ENCODE results near the gene NFKB2.
A peak's percentile ranks its signal among the peaks of the same experiment; 100 is the strongest.

The NFKB2 gene

DNA sequence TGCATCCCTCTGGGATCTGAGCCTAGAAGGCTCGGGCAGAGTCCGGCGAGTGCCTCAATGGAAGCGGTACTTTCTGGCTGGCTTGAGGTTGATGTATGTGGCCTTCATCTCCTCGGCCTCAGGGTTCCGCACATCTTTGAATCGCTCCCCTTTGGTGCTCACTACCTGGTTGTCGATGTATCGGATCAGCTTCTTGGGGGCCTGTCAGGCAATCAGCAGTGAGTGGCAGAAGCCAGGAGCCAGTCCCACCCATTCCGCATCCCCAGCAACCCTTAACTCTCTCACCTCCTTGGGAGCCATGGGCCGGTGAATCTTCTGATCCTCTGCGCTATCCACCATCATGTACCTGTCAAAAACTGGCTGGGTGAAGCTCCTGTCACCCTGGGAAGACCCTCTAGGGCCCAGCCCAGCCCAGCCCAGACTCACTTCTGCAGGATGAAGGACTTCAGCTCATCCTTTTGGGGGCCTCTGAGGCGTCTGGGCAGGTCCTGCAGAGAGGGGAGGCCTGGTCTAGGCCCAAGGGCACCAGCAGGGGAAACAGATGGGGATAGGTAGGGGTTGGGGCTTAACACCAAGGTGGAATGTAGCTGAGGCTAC lies 28.0 kb downstream of the NFKB2 start:
- DNase-seq, result no peak

DNA sequence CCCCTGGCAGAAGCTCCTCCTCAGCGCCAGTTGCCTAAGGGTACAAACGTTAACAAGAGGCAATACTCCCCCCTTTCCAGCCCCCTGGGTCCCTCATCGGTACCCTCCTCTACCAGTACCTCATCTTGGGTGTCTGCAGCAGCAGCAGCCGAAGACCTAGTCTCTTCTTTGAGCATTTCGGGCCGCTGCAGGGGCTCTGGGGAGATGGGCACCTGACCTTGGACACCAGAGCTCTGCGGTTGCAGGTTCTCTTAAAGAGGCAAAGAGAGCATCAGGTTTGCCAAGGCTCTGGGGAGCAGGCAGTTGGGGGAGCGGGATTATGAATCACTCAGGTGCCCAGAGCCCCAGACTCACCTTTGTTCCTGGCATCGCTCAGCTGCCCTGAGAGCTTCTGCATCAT lies 28.6 kb downstream of the NFKB2 start:
- DNase-seq, result no peak

DNA sequence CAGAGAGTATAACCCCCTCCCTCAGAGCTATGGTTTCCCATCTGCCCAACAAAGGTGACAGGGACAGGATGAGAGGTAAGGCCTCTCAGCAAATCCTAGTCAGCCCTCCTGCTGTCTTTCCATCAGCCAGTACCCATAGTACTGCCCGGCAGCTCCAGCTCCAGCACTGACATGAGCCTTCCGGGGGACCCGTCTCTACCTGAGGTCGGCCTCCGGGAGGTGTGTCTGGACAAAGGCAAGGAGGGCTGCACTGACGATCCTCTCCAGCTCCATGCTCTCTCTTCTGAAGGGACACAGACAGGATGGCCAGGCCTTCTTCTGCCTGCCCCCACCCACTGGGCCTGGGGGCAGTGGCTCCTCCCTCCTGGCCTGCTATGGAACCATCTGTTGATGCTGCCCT lies 29.4 kb downstream of the NFKB2 start:
- no peak for DNase-seq

DNA sequence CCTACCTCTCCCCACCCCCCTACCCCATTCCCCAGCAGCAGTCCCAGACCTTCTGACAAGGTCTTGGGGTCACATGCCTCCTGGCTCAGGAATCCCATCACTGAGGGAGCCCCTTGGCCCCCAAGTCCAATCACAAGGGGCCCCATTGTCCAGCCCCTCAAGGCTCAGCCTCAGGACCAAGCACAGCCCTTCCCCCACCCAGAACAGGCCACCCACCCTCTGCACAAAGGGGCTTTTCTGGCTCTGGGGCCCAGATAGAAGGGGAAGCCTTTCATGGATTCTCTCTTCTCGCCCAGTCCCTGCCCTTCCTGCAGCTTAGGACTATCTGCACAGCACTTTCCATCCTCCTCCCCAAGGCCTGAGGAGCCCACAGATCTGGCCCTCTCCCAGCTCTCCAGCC lies 29.9 kb downstream of the NFKB2 start:
- no peak for DNase-seq

DNA sequence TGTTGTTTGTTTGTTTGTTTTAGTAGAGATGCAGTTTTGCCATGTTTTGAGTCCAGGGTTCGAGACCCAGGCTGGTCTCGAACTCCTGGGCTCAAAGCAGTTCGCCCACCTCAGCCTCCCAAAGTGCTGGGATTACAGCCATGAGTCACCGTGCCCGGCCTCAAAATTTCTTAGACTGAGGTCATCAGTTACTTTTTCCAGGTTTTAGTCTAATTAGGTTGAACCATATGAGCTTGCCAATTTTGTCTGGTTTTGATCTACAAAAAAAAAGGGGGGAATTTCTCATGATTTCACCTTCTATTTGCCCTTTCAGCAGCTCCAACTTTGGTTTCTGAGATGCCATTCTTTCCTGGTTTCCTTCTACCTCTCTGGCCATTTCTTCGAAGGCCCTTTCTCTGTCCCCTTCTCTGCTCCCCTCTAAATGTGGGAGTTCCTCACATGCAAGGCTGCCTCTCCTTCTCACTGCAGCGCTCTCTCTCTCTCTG lies 31.3 kb downstream of the NFKB2 start:
- DNase-seq, result no peak

DNA sequence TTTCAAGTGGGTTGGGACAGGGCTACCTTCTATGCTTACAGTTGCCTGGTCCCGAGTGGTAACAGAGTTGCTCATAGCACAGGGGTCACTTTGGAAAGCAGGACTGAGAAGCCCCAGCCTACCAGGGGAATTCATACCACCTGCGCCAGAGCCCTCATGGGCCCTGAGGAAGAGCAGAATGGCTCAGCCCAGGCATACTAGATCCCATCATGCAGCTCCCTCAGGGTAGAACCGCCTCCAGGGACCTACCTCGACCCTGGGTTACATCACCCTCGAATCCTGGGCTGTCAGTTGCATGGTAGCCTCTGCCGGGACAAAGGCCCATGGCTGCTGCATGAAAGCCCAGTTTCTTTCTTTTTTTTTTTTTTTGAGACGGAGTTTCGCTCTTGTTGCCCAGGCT lies 34.0 kb downstream of the NFKB2 start:
- DNase-seq, result no peak

DNA sequence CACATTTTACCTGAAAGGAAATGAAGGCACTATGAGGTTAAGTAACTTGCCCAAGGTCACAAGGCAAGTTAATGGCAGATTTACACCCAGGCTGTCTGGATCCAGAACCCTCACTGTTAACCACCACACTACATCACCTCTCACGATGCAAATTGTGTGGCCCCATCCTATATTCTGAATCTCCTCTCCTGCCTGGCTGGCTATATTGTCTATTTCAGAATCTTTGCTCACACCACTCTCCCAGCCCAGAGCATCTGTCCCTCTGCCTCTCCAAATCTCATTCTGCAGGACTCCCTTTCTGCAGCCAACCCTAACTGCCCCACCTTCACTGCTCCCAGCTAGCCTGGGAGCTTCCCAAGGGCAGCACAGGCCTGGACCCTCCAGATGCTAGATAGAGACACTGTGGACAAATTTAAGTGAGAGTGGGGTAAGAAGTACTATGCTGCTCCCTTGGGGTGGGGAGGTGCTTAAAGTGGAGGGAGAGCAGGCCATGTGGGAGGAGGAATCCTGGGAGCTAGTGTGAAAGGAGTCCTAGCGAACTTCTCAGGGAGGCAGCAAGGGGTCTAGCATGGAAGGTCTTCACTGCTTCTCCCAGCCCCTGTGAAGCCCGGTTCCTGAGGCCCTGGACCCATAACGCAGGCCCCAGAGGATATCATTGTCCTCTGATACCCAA lies 36.1 kb downstream of the NFKB2 start:
- peak; percentile 59 to 73 for DNase-seq

DNA sequence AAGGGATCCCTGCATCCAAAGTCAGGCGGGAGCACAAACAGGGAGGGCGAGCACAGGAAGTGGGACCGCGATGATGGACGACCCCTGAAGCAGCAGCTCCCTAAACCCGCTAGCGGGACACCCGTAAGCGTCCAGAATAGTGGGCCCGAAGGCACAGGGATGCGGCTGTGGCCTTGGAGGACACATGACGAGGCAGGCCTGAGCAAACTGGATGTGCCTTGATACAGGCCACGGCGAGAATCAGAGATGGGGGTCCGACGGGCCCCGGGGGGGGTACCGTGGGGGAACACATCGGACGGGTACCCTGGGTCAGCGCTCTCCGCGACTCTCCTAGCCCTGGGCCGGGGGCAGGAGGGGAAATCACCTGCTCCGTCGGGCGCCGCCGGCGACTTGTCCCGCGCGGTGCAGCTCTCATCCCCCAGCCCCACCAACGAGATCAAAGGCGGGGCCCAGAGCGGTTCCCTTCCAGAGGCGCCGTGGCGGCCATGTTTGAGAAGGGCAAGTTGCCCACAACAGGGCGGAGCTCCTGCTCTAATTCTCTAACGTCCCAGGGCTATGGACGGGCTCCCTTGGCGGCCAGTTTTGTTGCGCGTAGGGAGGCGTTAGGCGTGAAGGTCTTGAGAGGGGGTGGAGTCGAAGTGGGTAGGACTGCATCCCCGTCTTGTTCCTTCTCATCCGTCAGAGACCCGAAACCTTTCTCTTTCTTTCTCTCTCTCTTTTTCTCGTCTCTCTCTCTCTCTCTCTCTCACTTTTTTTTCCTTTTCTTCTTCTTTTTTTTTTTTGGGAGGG lies 36.9 kb downstream of the NFKB2 start, which contains the start of gene CUEDC2:
Gene CUEDC2, minus strand, starts transcription at position 413 of the 789 bp plus-strand sequence. CDS start 7,386 bp downstream, outside the sequence.
- peak; percentile 99 for DNase-seq

DNA sequence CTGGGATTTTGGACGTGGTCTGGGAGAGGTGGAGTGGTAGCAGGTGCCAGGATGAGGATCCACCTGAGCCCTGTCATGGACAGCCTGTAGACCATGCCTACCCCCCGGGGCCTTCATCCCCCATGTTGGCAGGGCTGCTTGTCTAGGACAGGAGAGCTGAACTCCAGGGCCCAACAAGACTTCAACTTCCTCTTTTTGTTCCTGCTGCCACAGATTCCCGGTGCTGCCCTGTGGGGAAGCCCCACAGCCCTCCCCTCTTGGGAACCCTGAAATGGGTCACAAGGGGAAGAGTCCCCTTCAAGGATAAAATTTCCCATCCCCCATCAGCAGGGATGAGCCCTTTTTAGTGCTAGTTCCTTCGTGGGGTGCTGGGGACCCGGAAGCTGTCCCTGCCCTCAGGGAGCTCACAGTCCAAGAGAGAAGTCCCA lies 38.1 kb downstream of the NFKB2 start:
- DNase-seq, result peak; percentile 91 to 94

DNA sequence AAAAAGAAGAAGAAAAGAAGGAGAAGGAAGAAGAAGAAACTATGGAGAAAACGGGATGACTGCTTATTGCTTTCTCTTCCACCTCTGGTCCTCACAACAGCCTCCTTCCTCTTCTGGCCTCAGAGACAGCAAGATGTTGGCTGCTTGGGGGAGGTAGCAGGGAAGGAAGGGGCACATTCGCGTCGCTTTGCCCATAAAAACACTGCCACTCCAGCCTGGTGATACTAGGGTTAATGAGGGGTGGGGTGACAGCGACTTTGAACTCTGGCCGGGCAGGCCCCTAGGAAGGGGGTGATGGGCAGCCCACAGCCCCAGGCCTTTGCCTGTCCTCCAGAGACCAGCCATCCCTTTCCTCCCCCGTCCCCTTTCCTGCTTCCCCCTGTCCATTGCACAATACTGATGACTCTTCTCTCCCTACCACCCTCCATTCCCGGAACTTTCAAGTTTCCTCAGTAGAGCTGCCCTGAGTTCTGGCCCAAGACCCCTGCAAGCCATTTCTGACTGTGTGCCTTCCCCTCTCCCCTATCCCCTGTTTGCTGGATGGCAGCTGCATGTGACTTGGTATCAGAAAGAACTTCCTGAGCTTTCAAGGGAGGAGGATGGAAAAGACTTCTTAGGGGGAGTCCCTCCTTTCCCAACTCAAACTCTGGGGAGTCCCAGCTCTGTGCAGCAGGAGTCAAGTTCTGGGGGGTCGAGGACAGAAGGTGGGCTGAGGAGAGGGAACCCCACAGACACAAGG lies 39.1 kb downstream of the NFKB2 start:
- peak; percentile 81 to 86 for DNase-seq

DNA sequence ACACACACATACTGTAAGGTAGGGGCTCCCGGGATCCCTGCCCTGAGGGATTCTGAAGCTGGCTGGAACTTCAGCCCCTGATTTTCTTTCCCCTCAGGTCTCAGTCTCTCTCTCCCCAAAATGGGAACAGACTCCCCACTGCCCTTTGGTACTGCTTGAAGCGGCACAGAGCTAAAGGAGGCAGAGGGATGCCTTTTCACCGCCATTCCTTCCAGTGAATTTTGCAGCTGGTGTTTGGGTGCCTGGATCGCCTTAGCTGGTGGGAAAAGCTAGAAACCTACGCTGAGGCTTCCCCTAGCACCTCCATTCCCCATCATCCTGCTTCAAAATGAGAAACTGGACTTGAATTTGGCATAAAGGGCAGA lies 39.6 kb downstream of the NFKB2 start:
- no peak for DNase-seq

DNA sequence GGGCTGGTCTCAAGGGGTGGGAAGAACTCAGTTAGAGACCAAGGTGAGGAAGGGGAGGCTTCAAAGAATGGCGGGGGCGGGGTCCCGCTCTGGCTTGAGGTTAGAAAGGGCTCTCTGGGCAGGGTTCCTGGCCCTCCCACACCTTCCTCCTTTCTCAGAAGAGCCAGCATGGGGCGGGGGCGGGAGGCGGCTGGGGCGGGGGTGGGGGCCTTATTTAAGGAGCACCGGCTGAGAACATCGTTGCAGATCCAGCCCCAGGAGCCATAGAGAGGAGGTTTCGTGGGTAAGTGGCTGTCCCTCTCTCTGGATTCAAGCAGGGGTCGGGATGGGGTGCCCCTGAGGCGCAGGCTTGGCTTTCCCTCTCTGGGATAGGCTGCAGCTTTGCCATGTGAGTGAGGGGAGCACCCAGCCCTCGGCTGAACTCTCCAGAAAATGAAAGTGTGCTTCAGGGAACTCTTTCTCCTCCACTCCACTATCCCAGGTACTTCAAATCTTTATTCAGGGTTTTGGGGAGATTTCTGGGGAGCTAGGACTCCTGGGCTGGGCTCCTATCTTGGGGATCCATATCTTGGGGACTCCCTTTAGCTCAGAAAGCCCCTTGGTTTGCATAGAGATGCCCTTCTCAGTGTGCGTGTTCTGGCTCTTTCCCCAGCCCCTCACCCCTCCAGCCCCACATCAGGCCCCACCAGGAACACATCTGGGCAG lies 40.2 kb downstream of the NFKB2 start:
- DNase-seq, result peak; percentile 88 to 90

DNA sequence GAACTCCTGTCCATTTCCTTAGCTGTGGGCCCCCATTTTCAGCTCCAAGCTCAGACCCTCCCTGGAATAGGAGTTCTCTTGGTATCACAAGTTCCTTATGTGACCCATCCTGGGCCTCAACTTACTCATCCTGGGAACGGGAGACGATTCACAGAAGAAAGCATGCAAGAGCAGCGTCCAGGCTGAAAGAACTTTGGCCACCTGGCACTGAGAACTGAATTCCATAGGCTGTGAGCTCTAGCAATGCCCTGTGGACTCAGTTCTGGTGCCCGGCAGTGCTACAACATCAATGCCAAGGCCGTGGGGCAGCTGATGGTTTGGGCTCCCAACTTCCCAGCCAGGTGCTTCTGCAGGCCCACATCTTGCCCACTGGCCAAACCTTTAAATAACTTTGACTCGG lies 40.8 kb downstream of the NFKB2 start:
- DNase-seq, result no peak

DNA sequence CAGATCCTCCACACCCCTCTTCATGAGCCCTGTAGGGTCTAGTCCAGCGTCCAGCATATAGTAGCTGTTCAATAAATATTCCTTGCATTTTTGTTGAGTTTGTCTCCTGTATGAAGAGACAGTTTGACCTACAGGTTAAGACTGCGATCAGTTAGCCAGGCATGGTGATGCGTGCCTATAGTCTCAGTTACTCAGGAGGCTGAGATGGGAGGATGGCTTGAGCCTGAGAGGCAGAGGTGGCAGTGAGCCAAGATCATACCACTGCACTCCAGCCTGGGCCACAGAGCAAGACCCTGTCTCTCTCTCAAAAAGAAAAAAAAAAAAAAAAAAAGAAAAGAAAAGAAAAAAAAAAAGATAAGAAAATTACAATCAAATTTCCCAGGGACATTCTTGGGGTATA lies 42.0 kb downstream of the NFKB2 start:
- no peak for DNase-seq

DNA sequence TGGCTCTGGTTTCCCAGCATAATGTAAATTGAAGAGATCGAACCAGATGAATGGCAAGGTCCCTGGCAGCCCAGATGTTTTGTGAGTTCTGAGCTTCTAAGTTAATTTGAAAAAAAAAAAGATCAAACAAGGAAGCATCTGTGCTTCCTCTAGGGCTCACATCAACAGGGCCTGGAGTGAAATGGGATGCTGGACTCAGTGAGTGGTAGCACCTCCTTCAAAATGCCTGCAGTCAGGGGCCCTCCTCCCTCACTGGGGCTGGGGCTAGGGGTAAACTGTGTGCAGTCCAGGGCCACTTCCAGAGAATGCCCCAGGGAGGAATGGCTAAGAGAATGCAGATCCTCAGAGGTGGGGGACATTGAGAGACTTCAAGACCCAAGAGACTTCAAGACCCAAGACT lies 42.9 kb downstream of the NFKB2 start:
- no peak for DNase-seq

DNA sequence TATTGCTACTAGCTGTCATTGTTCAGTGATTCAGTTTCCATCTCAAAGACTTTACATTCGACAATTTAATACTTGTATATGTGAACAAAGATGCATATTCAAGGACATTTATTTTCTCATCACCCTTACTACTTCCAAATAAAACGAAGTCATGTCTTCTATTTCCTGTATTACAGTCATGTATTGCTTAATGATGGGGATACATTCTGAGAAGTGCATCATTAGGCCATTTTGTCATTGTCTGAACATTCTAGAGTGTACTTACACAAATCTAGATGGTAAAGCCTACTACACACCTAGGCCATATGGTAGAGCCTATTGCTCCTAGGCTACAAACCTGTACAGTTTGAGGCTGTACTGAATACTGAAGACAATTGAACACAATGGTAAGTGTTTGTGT lies 49.3 kb downstream of the NFKB2 start:
- no peak for DNase-seq

DNA sequence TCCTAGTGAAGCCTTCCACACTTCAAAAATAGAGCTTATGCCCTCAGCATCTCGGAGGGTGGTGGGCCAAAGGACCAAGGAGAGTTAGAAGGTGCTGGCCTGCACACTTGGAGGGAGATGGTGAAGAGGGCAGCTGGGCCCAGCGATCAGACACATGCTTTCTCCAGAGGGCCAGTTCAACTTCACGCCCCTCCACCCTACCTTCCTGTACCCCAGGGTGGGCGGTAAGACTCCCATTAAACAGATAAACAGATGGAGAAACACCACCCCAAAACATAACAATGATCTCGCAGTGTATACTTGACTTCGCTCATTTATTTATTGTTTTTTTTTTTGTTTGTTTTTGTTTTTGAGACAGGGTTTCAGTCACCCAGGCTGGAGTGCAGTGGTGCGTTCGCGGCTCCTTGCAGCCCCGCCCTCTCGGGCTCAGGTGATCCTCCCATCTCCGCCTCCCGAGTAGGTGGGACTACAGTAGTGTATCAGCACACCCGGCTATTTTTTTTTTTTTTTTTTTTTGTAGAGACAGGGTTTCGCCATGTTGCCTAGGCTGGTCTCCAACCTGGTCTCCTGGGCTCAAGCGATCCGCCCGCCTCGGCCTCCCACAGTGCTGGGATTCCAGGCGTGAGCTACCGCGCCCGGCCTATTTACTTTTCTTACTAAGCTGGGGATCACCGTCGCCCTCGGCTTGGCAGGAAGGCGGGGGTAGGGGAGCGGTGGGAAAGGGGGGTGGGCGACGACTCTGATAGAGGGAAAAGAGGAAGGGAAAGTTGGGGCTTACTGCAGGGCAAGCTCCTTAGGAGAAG lies 54.0 kb downstream of the NFKB2 start:
- DNase-seq, result peak; percentile 72 to 82

DNA sequence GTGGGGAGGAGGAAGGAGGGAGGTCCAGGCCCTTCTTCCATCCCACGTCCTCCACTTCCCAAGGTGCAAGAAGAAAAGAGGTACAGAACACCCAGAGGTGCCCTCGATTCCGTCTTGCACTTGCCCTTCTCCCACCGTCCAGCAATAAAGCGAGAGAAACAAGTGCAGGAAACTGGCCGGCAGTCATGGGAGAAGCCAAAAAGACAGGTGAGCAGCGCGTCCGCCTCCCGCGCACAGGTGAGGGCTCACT lies 54.5 kb downstream of the NFKB2 start:
- DNase-seq, result peak; percentile 47 to 64

DNA sequence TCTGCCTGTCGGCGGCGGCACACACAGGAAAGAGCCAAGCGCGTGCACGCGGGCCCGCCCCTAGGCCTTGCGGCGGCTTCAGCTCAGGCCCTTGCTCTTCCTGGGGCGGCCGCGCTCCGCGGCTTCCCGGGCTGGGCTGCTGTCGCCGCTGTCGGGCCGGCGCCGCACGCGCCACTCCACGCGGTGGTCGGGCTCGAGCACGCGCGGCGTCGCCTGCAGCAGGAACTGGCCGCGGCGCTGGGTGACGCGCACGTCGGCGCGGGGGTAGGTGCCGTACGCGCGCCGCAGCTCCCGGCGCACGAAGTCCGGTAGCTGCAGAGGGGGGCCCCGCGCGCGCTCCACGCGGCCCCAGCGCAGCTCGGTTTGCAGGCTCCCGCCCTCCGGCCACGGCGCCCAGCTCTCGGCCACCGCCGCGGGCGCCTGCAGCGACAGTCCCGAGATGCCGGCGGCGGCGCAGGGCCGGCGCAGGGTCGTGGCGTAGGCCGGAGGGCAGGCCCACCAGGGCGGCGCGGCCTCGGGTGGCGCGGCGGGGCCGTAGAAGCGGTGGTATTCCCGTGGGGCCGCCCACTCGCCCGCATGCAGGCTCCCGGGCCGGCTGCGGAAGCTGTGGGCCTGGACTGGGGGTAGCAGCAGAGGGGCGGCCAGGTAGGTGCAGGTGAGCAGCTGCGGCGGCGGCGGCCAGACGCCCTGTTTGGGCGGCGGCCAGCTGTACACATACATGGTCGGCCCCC lies 55.0 kb downstream of the NFKB2 start:
- peak; percentile 78 to 86 for DNase-seq

DNA sequence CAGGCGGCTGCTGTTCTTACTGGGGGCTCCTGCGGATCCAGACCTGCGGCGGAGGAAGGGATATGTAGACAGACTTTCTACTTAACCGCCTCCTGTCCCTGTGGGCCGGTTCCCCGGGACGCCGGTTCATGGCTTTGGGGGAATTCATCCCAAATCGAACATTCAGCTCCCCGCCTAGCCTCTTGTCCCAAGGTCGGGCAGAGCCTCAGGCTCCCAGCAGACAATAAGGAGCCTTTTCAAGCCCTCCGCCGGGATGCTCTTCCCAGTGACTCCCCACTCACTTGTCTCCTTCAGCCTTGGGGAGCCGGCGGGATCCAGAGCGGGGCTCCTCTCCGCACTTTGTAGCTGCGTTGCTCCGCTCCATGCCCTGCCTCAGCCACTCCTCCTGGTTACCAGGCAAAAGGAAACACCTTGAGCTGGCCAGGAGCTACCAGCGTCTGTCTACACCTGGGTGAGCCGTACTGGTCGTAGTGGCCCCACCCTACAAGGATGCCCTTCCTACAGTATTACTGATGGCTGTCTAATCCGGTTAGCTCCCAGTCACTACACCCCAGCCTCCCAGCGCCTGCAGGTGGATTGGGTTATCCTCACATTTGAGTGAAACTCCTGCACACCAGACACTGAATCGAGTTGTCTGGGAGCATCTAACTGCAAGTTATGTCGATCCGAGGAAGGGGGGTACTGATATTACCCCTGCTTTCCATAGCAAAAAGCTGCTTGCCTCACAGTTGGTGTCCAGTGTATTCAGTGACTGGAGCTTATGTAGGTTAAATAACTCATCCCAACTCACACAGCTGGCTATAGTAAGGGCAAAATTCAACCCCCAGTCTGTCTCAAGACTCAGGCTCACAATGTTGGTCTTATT lies 55.8 kb downstream of the NFKB2 start, which contains the start of gene C10orf95:
Gene C10orf95, minus strand, starts transcription at position 439 of the 865 bp plus-strand sequence. CDS start 450 bp downstream, outside the sequence.
- DNase-seq, result no peak
